ENCODE data around the gene CCDC141. TPM values are rescaled to one million over a fixed set of nuclear protein-coding genes. Genes with fewer than 3 reads are reported as not detected.
"Not testable (repeated sequence)": the region's sequence is repeated elsewhere in the genome, so short reads cannot be mapped to it uniquely, and the experiment has no call there.

The CCDC141 gene
- total RNA-seq, 1 donor from 2014 or later: 1.4 TPM

DNA sequence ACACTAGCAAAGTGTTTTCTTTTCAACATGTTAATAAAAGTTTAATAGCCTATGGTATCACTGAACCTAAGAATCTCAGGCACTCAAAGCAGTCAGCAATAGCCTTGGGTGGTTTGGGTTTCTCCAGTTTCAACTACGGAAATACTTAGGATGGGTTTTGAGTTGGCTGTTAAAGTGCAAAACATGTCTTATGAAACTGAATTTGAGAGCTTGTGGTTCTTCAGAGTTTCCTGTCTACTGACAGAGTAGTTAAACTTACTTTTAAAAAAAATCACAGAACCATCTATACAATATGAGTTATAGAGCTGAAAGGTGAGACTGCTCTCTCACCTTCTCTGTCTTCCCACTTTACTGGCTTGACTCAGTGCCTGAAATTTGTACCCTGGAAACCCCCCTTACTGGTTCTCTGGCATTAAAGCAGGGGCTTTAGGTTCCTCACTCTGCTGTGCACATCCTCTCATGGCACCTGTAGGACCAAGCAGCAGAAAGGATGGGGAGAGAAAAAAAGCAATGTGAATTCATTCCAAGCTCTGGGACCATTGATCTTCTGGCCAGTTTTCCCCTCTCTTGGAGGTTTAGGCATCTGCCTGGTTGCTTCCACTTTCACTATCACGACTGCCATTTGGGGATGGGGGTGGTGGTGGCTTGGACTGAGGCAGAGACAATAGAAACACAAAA, 18.1 kb downstream of the CCDC141 start:
- DNase-seq: no peak

DNA sequence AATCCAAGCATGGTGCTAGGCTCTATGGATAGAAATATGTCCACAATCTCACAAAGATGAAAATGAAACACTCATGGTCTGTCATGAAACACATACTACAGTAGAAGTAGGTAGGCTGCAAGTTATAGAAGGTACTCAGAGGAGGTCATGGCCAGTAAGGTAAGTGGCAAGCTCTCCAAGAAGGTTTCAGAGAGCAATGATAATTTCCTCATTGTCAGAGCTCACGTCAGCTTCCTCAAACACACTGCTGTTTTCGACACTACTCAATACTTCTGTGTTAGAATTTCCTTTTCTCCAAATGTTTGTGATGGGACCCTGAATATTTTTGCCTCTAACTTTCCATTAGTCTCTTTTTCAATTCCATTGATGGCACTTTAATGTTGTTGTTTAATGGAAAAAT, 25.5 kb downstream of the CCDC141 start:
- no peak for DNase-seq

- no peak for DNase-seq
These were observed 27.3 kb downstream of the CCDC141 start for GRCh38 chr2:179022685-179023084.

DNA sequence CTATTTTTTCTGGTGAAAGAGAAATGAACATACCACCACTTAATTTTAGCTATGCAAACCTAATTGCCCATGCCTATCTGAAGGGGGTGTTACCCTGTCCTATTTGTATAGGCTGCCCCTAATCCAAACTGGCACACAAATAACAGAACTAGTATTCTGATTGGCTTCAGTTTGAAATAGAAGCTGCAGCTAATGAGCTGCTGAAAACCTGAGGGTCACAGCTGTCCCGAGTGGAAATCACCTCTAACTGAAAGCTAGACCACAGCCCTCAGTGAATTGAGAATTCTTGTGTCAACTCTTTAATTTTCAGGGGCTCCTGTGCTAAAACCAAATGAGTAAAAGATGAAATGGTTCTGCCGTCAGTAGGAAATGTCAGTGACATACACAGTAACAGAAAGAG, 28.7 kb downstream of the CCDC141 start:
- no peak for DNase-seq

DNA sequence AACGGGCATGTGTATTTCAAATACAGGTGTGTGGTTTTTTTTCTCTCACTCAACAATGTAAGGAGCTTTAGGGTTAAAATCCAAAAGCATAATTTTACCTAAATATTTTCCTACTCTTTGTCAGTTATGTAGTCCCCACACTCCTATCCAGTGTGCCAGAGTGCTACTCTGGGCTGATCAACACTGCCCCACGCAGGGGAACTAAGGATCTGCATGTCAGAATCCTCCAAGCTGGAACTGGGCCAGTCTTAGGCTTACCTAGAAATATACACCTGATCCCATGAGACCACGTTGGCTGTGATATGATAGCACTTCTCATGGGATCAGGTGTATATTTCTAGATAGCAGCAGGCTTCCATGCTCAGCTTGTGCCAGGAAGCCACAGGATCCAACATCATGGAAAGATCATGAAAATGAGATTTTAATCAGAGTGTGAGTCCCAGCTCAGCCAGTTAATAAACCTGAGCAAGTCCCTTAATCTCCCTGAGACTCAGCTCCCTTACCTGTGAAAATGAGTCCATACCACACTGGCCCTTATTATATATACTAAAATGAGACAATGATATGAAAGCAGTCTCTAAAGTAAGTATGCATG, 29.7 kb downstream of the CCDC141 start:
- DNase-seq: no peak

DNA sequence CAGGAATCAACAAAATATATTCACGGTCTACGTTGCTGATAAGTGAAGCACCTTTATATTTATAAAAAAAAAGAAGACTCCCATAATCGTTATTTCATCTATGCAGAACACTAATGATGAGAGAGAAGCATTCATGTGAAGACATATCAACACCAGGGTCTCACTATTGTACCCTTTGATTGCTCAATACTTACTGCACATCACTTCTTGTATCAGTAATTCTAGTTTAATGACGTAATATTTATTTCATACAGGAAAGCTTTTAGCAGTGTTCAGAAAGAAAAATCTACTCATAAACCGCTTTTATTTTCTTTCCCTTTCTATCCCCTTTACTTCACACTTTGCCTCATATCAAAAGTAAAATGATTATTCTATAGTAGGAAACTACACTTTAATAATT, 30.7 kb downstream of the CCDC141 start:
- no peak for DNase-seq

- DNase-seq: no peak
These were observed 32.1 kb downstream of the CCDC141 start for GRCh38 chr2:179017773-179018357.

DNA sequence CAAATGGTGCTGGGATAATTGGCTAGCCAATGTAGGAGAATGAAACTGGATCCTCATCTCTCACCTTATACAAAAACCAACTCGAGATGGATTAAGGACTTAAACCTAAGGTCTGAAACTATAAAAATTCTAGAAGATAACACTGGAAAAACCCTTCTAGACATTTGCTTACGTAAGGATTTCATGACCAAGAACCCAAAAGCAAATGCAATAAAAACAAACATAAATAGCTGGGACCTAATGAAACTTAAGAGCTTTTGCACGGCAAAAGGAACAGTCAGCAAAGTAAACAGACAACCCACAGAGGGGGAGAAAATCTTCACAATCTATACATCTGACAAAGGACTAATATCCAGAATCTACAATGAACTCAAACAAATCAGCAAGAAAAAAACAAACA, 35.7 kb downstream of the CCDC141 start:
- DNase-seq: not testable (repeated sequence)

DNA sequence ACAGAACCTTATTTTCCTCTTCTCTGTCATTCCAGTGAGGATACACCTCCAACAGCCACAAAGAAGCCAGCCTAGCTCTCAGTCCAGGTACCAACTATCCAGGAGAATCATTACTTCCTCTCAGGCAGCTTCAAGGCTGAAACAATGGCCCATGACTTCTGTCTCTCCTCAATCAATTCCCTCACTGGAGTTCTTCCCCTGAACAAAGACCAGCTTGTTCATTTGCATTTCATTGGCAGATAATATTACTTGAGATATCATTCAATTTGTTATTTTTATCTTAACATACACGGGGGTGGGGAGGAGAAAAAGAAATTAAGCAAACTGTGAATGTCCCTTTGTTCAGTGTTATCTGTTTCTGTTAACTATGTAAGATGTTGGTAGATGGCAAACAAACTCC, 44.0 kb downstream of the CCDC141 start:
- no peak for DNase-seq

DNA sequence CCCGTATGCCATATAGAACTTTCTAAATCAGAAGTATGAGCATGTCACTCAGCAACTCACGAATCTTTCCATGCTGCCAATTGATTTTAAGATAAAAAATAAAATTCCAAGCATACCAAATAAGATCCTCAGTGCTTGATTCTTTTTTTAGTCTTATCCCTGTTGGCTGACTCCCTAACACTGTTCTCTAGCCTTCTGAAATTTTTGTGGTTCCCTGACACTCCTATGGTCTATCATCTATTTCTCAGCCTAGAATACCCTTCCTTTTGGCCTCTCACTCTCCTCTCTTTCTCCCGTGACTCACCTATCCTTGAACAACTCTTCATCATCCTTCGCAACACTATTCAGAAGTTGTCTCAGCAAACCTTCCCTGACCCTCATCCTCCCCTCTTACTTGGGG, 50.5 kb downstream of the CCDC141 start:
- no peak for DNase-seq

DNA sequence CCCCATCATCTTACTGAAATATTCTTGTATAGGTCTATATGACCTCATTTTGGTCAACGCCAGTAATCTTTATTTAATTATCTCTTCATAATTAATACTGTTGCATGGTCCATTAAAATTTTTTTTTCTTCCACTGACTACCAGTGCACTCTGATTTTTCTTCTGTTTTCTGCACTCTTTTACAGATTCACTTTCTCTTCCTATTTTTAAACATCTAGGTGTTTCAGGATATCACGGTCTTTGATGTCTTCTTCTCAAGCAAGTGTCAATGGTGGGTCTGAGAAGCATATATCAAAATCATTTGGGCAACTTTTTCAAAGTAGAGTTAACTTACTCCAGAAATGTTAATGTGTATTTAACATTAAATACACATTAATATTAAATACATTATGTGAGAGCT, 51.4 kb downstream of the CCDC141 start:
- DNase-seq: no peak

DNA sequence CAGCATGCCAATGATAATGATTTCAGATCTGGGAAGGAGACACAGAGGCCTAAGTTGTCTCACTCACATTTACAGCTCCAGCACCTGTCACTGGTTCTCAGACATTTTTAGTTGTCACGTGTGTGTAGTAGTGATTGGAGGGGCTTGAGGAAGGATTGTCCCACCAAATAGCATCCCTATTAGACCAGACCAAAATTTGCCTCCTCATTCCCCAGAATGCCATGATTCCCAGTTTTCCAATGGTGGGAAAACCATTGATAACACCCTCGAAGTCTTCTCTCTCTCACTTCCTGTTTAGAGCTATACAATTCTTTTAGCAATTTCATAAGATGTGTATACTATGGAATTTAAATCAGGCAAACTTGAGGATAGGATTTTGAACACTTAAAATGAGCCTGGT, 52.5 kb downstream of the CCDC141 start:
- DNase-seq: no peak

GRCh38 chr2:178997067-178997466, 52.9 kb downstream of the CCDC141 start:
- no peak for DNase-seq

DNA sequence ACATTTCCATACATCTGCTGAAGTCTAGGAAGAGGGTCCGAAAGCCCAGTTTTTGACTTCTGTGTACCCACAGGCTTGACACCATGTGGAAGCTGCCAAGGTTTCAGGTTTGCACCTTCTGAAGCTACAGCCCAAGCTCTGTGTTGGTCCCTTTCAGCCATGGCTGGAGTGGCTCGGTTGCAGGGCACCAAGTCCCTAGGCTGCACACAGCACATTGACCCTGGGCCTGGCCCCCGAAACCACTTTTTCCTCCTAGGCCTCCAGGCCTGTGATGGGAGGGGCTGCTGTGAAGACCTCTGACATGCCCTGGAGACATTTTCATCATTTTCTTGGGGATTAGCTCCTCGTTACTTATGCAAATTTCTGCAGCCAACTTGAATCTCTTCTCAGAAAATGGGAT, 55.7 kb downstream of the CCDC141 start:
- no peak for DNase-seq

DNA sequence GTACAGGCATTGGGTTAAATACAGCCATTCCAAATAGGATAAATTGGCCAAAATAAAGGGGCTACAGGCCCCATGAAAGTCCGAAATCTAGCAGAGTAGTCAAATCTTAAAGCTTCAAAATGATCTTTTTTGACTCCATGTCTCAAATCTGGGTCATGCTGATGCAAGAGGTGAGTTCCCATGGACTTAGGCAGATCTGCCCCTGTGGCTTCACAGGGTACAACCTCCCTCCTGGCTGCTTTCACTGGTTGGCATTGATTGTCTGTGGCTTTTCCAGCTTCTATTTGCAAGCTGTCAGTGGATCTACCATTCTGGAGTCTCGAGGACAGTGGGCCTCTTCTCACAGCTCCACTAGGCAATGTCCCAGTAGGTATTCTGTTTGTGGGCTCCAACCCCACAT, 56.1 kb downstream of the CCDC141 start:
- no peak for DNase-seq

- DNase-seq: not testable (repeated sequence)
These were observed 57.2 kb downstream of the CCDC141 start for GRCh38 chr2:178992719-178993118.

DNA sequence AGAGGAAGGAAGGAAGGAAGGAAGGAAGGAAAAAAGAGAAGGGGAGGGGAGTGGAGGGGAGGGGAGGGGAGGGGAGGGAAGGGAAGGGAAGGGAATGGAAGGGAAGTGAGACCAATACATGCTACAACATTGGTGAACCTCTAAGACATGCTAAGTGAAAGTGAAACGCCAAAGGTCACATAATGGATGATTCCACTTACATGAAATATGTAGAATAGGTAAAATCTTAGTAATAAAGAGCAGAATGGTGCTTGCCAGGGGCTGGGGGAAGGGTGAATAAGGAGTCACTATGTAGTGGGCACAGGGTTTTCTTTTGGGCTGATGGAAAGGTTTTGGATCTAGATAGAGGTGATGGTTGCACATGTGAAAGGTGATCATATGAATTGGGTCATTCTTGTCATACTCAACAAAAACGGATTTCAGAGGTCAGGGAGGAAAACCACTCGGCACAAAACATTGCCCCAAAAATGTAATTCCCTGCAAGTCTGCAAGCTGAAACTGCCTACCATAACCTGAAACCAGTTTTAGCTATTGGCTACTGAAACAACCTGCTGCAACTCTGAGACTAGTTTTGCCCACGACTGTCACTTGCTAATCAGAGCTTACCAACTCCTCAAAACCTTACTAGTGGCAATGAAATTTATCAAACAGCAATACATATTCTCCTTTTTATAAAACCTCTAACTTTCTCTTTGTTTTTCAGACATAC, 59.2 kb downstream of the CCDC141 start:
- no peak for DNase-seq

DNA sequence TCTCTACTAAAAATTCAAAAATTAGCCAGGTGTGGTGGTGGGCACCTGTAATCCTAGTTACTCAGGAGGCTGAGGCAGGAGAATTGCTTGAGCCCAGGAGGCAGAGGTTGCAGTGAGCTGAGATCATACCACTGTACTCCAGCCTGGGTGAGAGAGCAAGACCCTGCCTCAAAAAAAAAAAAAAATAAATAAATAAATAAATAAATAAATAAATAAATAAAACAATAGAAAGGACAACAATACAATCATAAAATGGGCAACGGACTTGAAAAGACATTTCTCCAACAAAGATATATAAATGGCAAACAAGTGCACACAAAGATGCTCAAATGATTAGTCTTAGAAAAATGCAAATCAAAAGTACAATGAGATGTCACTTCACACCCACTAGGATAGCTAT, 60.5 kb downstream of the CCDC141 start:
- not testable (repeated sequence) for DNase-seq

DNA sequence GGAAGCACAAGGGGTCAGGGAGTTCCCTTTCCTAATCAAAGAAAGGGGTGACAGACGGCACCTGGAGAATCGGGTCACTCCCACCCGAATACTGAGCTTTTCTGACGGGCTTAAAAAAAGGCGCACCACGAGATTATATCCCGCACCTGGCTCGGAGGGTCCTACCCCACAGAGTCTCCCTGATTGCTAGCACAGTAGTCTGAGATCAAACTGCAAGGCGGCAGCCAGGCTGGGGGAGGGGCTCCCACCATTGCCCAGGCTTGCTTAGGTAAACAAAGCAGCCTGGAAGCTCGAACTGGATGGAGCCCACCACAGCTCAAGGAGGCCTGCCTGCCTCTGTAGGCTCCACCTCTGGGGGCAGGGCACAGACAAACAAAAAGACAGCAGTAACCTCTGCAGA, 67.3 kb downstream of the CCDC141 start:
- not testable (repeated sequence) for DNase-seq

- no peak for DNase-seq
These were observed 69.1 kb downstream of the CCDC141 start for GRCh38 chr2:178980815-178981214.

- no peak for DNase-seq
These were observed 71.3 kb downstream of the CCDC141 start for GRCh38 chr2:178978667-178979066.

GRCh38 chr2:178976351-178976750, 73.6 kb downstream of the CCDC141 start:
- DNase-seq: no peak

DNA sequence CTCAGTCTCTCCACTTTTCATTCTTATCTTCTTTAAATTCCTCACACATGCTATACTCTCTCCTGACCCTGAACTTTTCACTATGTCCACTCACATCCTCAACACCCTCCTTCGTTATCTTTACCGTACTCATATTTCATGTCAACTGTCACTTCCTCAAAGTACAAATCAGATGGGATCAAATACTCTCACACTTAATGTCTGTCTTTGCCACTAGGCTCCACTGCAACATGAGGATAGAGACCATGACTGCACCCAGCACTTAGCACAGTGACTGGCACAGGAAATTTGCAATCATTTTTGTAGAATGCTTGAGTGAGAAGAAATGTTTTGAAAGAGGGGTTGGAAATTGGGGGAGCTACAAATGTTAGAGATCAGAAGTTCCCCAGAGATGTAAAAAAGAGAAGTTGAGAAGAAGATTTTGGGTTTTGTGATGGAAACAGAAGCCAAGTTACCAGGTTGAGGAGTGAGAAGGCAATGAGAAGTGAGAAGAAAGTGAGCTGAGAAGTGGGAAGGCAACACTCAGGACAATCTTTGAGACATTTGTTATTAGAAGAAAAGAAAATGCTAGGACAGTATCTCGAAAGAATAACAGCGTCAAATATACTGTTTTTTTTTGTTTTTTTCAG, 87.0 kb downstream of the CCDC141 start:
- no peak for DNase-seq
